Liver (tissue), 9 donors: ENCODE measurements around the gene TSPAN33. TPM values are rescaled to one million over a fixed set of nuclear protein-coding genes. Genes with fewer than 3 reads are reported as not detected.

Experiments used
- DNase-seq: peaks from one replicate; pipeline ENCODE4 v3.0.0-alpha.2; 2017; ENCODE audit warnings: low spot score
- H3K27ac ChIP-seq, 2 donors: one replicate each; pipeline ENCODE4 v1.7.0; 2013; ENCODE audit warnings: inconsistent platforms in 2 of 2, low read length in 2 of 2, control low read depth in 1 of 2, low read depth in 1 of 2, mild to moderate bottlenecking in 1 of 2
- H3K27me3 ChIP-seq, 4 donors: one replicate each; pipeline versions ENCODE4 v1.6.1 to v1.7.0; 2013; ENCODE audit warnings: low read length in 3 of 4, inconsistent platforms in 1 of 4, mild to moderate bottlenecking in 1 of 4, moderate library complexity in 1 of 4; ENCODE audit not compliant: control insufficient read depth in 4 of 4, insufficient read depth in 4 of 4
- H3K36me3 ChIP-seq, 4 donors: one replicate each; pipeline versions ENCODE4 v1.6.1 to v1.7.0; 2013; ENCODE audit warnings: low read length in 3 of 4, mild to moderate bottlenecking in 3 of 4, low read depth in 1 of 4, moderate library complexity in 1 of 4; ENCODE audit not compliant: control insufficient read depth in 4 of 4, insufficient read depth in 3 of 4
- H3K4me1 ChIP-seq, 4 donors: one replicate each; pipeline versions ENCODE4 v1.6.1 to v1.7.0; 2013; ENCODE audit warnings: low read length in 3 of 4, mild to moderate bottlenecking in 3 of 4, moderate library complexity in 1 of 4; ENCODE audit not compliant: control insufficient read depth in 4 of 4, insufficient read depth in 4 of 4
- H3K4me3 ChIP-seq, 3 donors: one replicate each; pipeline versions ENCODE4 v1.6.1 to v1.7.0; 2013; ENCODE audit warnings: low read length in 3 of 3, control low read depth in 1 of 3, low read depth in 1 of 3, mild to moderate bottlenecking in 1 of 3
- H3K9ac ChIP-seq, 2 donors: one replicate each; pipeline ENCODE4 v1.7.0; 2013; ENCODE audit warnings: low read length in 2 of 2, mild to moderate bottlenecking in 2 of 2, moderate library complexity in 2 of 2, control low read depth in 1 of 2, low read depth in 1 of 2
- H3K9me3 ChIP-seq, 4 donors: one replicate each; pipeline versions ENCODE4 v1.6.1 to v1.7.0; 2013; ENCODE audit warnings: low read length in 3 of 4; ENCODE audit not compliant: control insufficient read depth in 4 of 4
- ATF3 ChIP-seq: IDR thresholded peaks from 2 replicates; pipeline ENCODE4 v1.6.1; 2016; ENCODE audit warnings: antibody characterized with exemption
- CTCF ChIP-seq: fragments of 150-350 bp; IDR thresholded peaks from 2 replicates; pipeline ENCODE4 v1.5.1; 2017; ENCODE audit warnings: improper control_type of control experiment, low read depth, low read length; ENCODE audit not compliant: missing input control
- EGR1 ChIP-seq, 2 donors: IDR thresholded peaks; 2 replicates each; pipeline ENCODE4 v1.6.1; 2016 to 2018; ENCODE audit warnings: antibody characterized with exemption in 2 of 2, low read depth in 2 of 2
- FOXA1 ChIP-seq: IDR thresholded peaks from 2 replicates; pipeline ENCODE4 v1.6.1; 2016; ENCODE audit warnings: antibody characterized with exemption
- FOXA2 ChIP-seq: IDR thresholded peaks from 2 replicates; pipeline ENCODE4 v1.6.1; 2016; ENCODE audit warnings: antibody characterized with exemption
- GABPA ChIP-seq, 2 donors: IDR thresholded peaks in 1 of 2; conservative IDR thresholded peaks in 1 of 2; 2 replicates each; pipeline ENCODE4 v1.6.1; 2016; ENCODE audit warnings: antibody characterized with exemption in 2 of 2, mild to moderate bottlenecking in 1 of 2, moderate library complexity in 1 of 2
- HNF4A ChIP-seq, 2 donors: conservative IDR thresholded peaks; 2 replicates each; pipeline ENCODE4 v1.6.1; 2016; ENCODE audit warnings: antibody characterized with exemption in 2 of 2, mild to moderate bottlenecking in 2 of 2
- HNF4G ChIP-seq: IDR thresholded peaks from 2 replicates; pipeline ENCODE4 v1.6.1; 2016; ENCODE audit warnings: antibody characterized with exemption
- JUND ChIP-seq, 2 donors: IDR thresholded peaks; 2 replicates each; pipeline ENCODE4 v1.6.1; 2016; ENCODE audit warnings: antibody characterized with exemption in 2 of 2
- MAX ChIP-seq: IDR thresholded peaks from 2 replicates; pipeline ENCODE4 v1.6.1; 2016; ENCODE audit warnings: antibody characterized with exemption
- NR2F2 ChIP-seq: IDR thresholded peaks from 2 replicates; pipeline ENCODE4 v1.6.1; 2016; ENCODE audit warnings: antibody characterized with exemption
- RAD21 ChIP-seq, 2 donors: IDR thresholded peaks; 2 replicates each; pipeline ENCODE4 v1.6.1; 2016; ENCODE audit warnings: antibody characterized with exemption in 2 of 2, mild to moderate bottlenecking in 2 of 2
- REST ChIP-seq: IDR thresholded peaks from 2 replicates; pipeline ENCODE4 v1.6.1; 2016; ENCODE audit warnings: antibody characterized with exemption, mild to moderate bottlenecking
- RXRA ChIP-seq, 2 donors: IDR thresholded peaks; 2 replicates each; pipeline ENCODE4 v1.6.1; 2017 to 2018; ENCODE audit warnings: antibody characterized with exemption in 2 of 2, mild to moderate bottlenecking in 1 of 2
- SP1 ChIP-seq: IDR thresholded peaks from 2 replicates; pipeline ENCODE4 v1.6.1; 2018; ENCODE audit warnings: antibody characterized with exemption, mild to moderate bottlenecking
- TAF1 ChIP-seq: conservative IDR thresholded peaks from 2 replicates; pipeline ENCODE4 v1.6.1; 2016; ENCODE audit warnings: antibody characterized with exemption, mild to moderate bottlenecking
- YY1 ChIP-seq: IDR thresholded peaks from 2 replicates; pipeline ENCODE4 v1.6.1; 2016; ENCODE audit warnings: antibody characterized with exemption, mild to moderate bottlenecking
- ZBTB33 ChIP-seq: IDR thresholded peaks from 2 replicates; pipeline ENCODE4 v1.6.1; 2016; ENCODE audit warnings: antibody characterized with exemption
- WGBS: extraction: QIAGEN DNeasy Blood & Tissue Kit; methylation state at CpG from one replicate; pipeline ENCODE4 v1.1.7; 2013; 5-methylcytosine and 5-hydroxymethylcytosine counted together
- polyA plus RNA-seq, 2 donors: library from polyadenylated mRNA; stranded (reverse) in 1 of 2; unstranded in 1 of 2; fragments of 200-250 nt in 1 of 2; fragments of >200 nt in 1 of 2; fragmentation: Nextera tagmentation in 1 of 2; extraction: Ambion mirVana in 1 of 2; gene quantifications; one replicate each; pipeline versions ENCODE4 v1.2.1 to v1.2.3, GENCODE V29; 2013 to 2015
- total RNA-seq, 2 donors: library from RNA; depleted of rRNA; stranded (reverse); fragments of >200 nt; gene quantifications; one replicate each; pipeline ENCODE4 v1.2.3, GENCODE V29; 2014
- donor health status: healthy.
- donor health status: healthy.
- donor health status: healthy.
- donor health status: healthy.
- donor health status: healthy.

Gene TSPAN33
- total and polyA plus RNA-seq, 4 donors, result 13.4 to 29.3 (median 20.4) TPM

GRCh38 chr7:129160161-129160905, 15.8 kb downstream of the TSPAN33 start:
- no peak overlapping the region for H3K4me3 ChIP-seq
- H3K9me3 ChIP-seq, result no peaks in the 10 kb centered on the region
- no peak for DNase-seq
- peaks cover 0 to 3% (median 0%) of the 10 kb centered on the region in 4 donors for H3K36me3 ChIP-seq
- WGBS, result 95% methylated on average over 3 of the region's 3 CpGs
- TF ChIP-seq CTCF, result no peak
- no peak for TF ChIP-seq FOXA2
- no peak for TF ChIP-seq ZBTB33
- TF ChIP-seq GABPA (IDR thresholded peaks at IDR 0.05 in 1 of 2, conservative IDR thresholded peaks at IDR 0.05 in 1 of 2), result no peak
- no peak for TF ChIP-seq FOXA1
- no peak for TF ChIP-seq REST
- no peak for TF ChIP-seq EGR1 (IDR thresholded peaks at IDR 0.05; ENCODE audit: low read depth in 2 of 2)
- TF ChIP-seq RXRA (IDR thresholded peaks at IDR 0.05), result no peak
- TF ChIP-seq HNF4A (conservative IDR thresholded peaks at IDR 0.05), result no peak
- TF ChIP-seq SP1, result no peak
- no peak for TF ChIP-seq HNF4G
- no peak for TF ChIP-seq NR2F2
- no peak for TF ChIP-seq JUND (IDR thresholded peaks at IDR 0.05)
- no peak for TF ChIP-seq ATF3
- no peak for TF ChIP-seq RAD21 (IDR thresholded peaks at IDR 0.05)
- no peak for TF ChIP-seq MAX
- no peak for TF ChIP-seq TAF1
- no peak for TF ChIP-seq YY1
- H3K27me3 ChIP-seq, result no peaks in the 10 kb centered on the region
- no peak overlapping the region for H3K9ac ChIP-seq
- peaks cover 0 to 3% (median 0%) of the 10 kb centered on the region in 4 donors for H3K4me1 ChIP-seq
- no peak overlapping the region for H3K27ac ChIP-seq
